ENCODE data around the gene DUSP3. TPM values are rescaled to one million over a fixed set of nuclear protein-coding genes. Genes with fewer than 3 reads are reported as not detected.
A peak's percentile ranks its signal among the peaks of the same experiment; 100 is the strongest.
"Not testable (repeated sequence)": the region's sequence is repeated elsewhere in the genome, so short reads cannot be mapped to it uniquely, and the experiment has no call there.

The DUSP3 gene
- polyA plus RNA-seq, 4 donors = 50.9 to 63.6 (median 60.3) TPM

GRCh38 chr17:43803758-43804157, 25.0 kb upstream of the DUSP3 start:
- DNase-seq (ENCODE audit: low read depth in 4 of 4, low spot score in 2 of 4) = peak in 2 of 4 donors; percentile 38 to 56

GRCh38 chr17:43801844-43802243, 23.1 kb upstream of the DUSP3 start:
- no peak for DNase-seq (ENCODE audit: low read depth in 4 of 4, low spot score in 2 of 4)

GRCh38 chr17:43800736-43801135, 22.0 kb upstream of the DUSP3 start:
- no peak for DNase-seq (ENCODE audit: low read depth in 4 of 4, low spot score in 2 of 4)

GRCh38 chr17:43799047-43799446, 20.3 kb upstream of the DUSP3 start:
- DNase-seq (ENCODE audit: low read depth in 4 of 4, low spot score in 2 of 4) = no peak

- DNase-seq (ENCODE audit: low read depth in 4 of 4, low spot score in 2 of 4) = not testable (repeated sequence)
These were observed 19.2 kb upstream of the DUSP3 start for GRCh38 chr17:43798024-43798423.

- DNase-seq (ENCODE audit: low read depth in 4 of 4, low spot score in 2 of 4) = not testable (repeated sequence)
These were observed 13.9 kb upstream of the DUSP3 start for GRCh38 chr17:43792668-43793067.

GRCh38 chr17:43791589-43791988, 12.8 kb upstream of the DUSP3 start:
- DNase-seq (ENCODE audit: low read depth in 4 of 4, low spot score in 2 of 4) = no peak

GRCh38 chr17:43790311-43790940, 11.6 kb upstream of the DUSP3 start:
- no peak for DNase-seq (ENCODE audit: low read depth in 4 of 4, low spot score in 2 of 4)

GRCh38 chr17:43789482-43789881, 10.7 kb upstream of the DUSP3 start:
- DNase-seq (ENCODE audit: low read depth in 4 of 4, low spot score in 2 of 4) = no peak

- DNase-seq (ENCODE audit: low read depth in 4 of 4, low spot score in 2 of 4) = no peak
These were observed 9.8 kb upstream of the DUSP3 start for GRCh38 chr17:43788540-43788939.

GRCh38 chr17:43787728-43788127, 9.0 kb upstream of the DUSP3 start:
- no peak for DNase-seq (ENCODE audit: low read depth in 4 of 4, low spot score in 2 of 4)

- no peak for DNase-seq (ENCODE audit: low read depth in 4 of 4, low spot score in 2 of 4)
These were observed 5.9 kb upstream of the DUSP3 start for GRCh38 chr17:43784628-43785101.

GRCh38 chr17:43784068-43784467, 5.3 kb upstream of the DUSP3 start:
- no peak for DNase-seq (ENCODE audit: low read depth in 4 of 4, low spot score in 2 of 4)

GRCh38 chr17:43782913-43783680, 4.3 kb upstream of the DUSP3 start:
- DNase-seq (ENCODE audit: low read depth in 4 of 4, low spot score in 2 of 4) = no peak

- no peak for DNase-seq (ENCODE audit: low read depth in 4 of 4, low spot score in 2 of 4)
These were observed 1.4 kb upstream of the DUSP3 start, which contains the start of gene CFAP97D1 for GRCh38 chr17:43780135-43780534. Gene CFAP97D1 (plus strand): TSS chr17:43780435. CDS start chr17:43780463, 28 bp downstream.

- no peak for DNase-seq (ENCODE audit: low read depth in 4 of 4, low spot score in 2 of 4)
These were observed 658 bp upstream of the DUSP3 start for GRCh38 chr17:43779145-43780125.

- no peak for DNase-seq (ENCODE audit: low read depth in 4 of 4, low spot score in 2 of 4)
These were observed 4.2 kb downstream of the DUSP3 start for GRCh38 chr17:43774304-43775250.

- DNase-seq (ENCODE audit: low read depth in 4 of 4, low spot score in 2 of 4) = no peak
These were observed 5.7 kb downstream of the DUSP3 start for GRCh38 chr17:43772877-43773648.

- DNase-seq (ENCODE audit: low read depth in 4 of 4, low spot score in 2 of 4) = no peak
These were observed 7.3 kb downstream of the DUSP3 start for GRCh38 chr17:43771463-43771862.

All from left renal cortex interstitium (tissue), 4 donors.